Loucy (cell line): ENCODE data around the gene NINL.

Experiments
- H2AFZ ChIP-seq: fragments of 200-600 bp; sonication (generic); 2 replicates; pipeline ENCODE4 v1.6.0; 2016; ENCODE audit warnings: antibody characterized with exemption, mild to moderate bottlenecking, low read length, moderate library complexity
- H3F3A ChIP-seq: fragments of 200-600 bp; 2 replicates; pipeline ENCODE4 v1.6.0; 2016; ENCODE audit warnings: antibody characterized with exemption, low read depth, mild to moderate bottlenecking
- H3K27me3 ChIP-seq: fragments of 200-600 bp; sonication (generic); 2 replicates; pipeline ENCODE4 v1.6.1; 2014; ENCODE audit warnings: low read length, mild to moderate bottlenecking; ENCODE audit not compliant: insufficient read depth, poor library complexity, severe bottlenecking
- H3K36me3 ChIP-seq: fragments of 200-600 bp; sonication (generic); 2 replicates; pipeline ENCODE4 v1.6.1; 2016; ENCODE audit warnings: low read length; ENCODE audit not compliant: insufficient read depth
- H3K4me1 ChIP-seq: fragments of 200-600 bp; sonication (generic); 2 replicates; pipeline ENCODE4 v1.5.1; 2014; ENCODE audit warnings: low read length, mild to moderate bottlenecking; ENCODE audit not compliant: insufficient read depth, poor library complexity, severe bottlenecking
- H3K4me2 ChIP-seq: fragments of 200-600 bp; sonication (generic); 2 replicates; pipeline ENCODE4 v1.6.0; 2014; ENCODE audit warnings: antibody characterized with exemption, low read length, low read depth, mild to moderate bottlenecking; ENCODE audit not compliant: poor library complexity, severe bottlenecking
- H3K4me3 ChIP-seq: fragments of 200-600 bp; sonication (generic); 2 replicates; pipeline ENCODE4 v1.5.1; 2014; ENCODE audit warnings: low read length, mild to moderate bottlenecking, mixed read lengths; ENCODE audit not compliant: poor library complexity, severe bottlenecking
- H3K79me2 ChIP-seq: fragments of 200-600 bp; sonication (generic); 2 replicates; pipeline ENCODE4 v1.6.1; 2014; ENCODE audit warnings: low read length; ENCODE audit not compliant: insufficient read depth
- H3K9ac ChIP-seq: fragments of 200-600 bp; sonication (generic); 2 replicates; pipeline ENCODE4 v1.6.0; 2014; ENCODE audit warnings: mild to moderate bottlenecking, low read depth, low read length, moderate library complexity; ENCODE audit not compliant: poor library complexity, severe bottlenecking
- H3K9me2 ChIP-seq: fragments of 200-600 bp; sonication (generic); replicated peaks from 2 replicates; pipeline ENCODE4 v1.6.1; 2016; ENCODE audit warnings: low read depth, low read length, mixed read lengths
- H3K9me3 ChIP-seq: fragments of 200-600 bp; sonication (generic); 2 replicates; pipeline ENCODE4 v1.6.1; 2014; ENCODE audit warnings: mild to moderate bottlenecking, antibody characterized with exemption, low read length, low read depth; ENCODE audit not compliant: insufficient read depth
- H4K20me1 ChIP-seq: fragments of 200-600 bp; sonication (generic); 2 replicates; pipeline ENCODE4 v1.6.0; 2014; ENCODE audit warnings: antibody characterized with exemption, low read length, mild to moderate bottlenecking; ENCODE audit not compliant: insufficient read depth, poor library complexity, severe bottlenecking
- CTCF ChIP-seq: fragments of 200-600 bp; sonication (generic); conservative IDR thresholded peaks from 2 replicates; pipeline ENCODE4 v1.5.1; 2014; ENCODE audit warnings: mild to moderate bottlenecking, antibody characterized with exemption, low read length
- EZH2phosphoT487 ChIP-seq: fragments of 200-600 bp; IDR thresholded peaks from 2 replicates; pipeline ENCODE4 v1.6.1; 2018; ENCODE audit warnings: antibody characterized with exemption, mild to moderate bottlenecking, moderate library complexity, borderline replicate concordance

NINL gene

DNA sequence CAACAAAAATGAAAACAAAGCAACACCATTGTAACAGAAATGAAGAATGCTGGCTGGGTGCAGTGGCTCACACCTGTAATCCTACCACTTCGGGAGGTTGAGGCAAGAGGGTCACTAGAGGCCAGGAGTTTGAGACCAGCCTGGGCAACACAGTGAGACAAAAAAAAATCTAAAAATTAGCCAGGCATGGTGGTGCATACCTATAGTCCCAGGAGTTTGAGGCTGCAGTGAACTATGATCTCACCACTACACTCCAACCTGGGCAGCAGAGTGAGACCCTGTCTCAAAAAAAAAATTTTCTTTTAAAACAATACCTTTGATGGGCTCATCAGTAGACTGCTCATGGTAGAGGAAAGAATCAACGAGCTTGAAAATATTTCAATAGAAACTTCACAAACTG lies 18.5 kb downstream of the NINL start:
- Histone ChIP-seq H3K9ac (no peak overlapping the region), H3K79me2 (peaks cover 72% of the 10 kb centered on the region), H3K9me2 (no peaks in the 10 kb centered on the region), H3K4me1 (peaks cover 5% of the 10 kb centered on the region), H4K20me1 (peaks cover 8% of the 10 kb centered on the region), H3K9me3 (peaks cover 9% of the 10 kb centered on the region; the same call in 1 of the 2 replicates), H3F3A (no peaks in the 10 kb centered on the region), H3K4me3 (no peak overlapping the region), H3K27me3 (no peaks in the 10 kb centered on the region), H3K36me3 (peaks cover 8% of the 10 kb centered on the region; the same call in 1 of the 2 replicates), H2AFZ (no peak overlapping the region), H3K4me2 (no peak overlapping the region)
- TF ChIP-seq EZH2phosphoT487 (no peak), CTCF (no peak)

- Histone ChIP-seq H2AFZ (no peak overlapping the region), H3K9me2 (no peaks in the 10 kb centered on the region), H3K4me1 (peaks cover 5% of the 10 kb centered on the region), H3K9ac (no peak overlapping the region), H3K27me3 (no peaks in the 10 kb centered on the region), H4K20me1 (peaks cover 4% of the 10 kb centered on the region), H3K79me2 (peaks cover 66% of the 10 kb centered on the region), H3K4me2 (no peak overlapping the region), H3F3A (no peaks in the 10 kb centered on the region), H3K9me3 (peaks cover 9% of the 10 kb centered on the region; the same call in 1 of the 2 replicates), H3K36me3 (peaks cover 8% of the 10 kb centered on the region; the same call in 1 of the 2 replicates), H3K4me3 (no peak overlapping the region)
- no peak for TF ChIP-seq CTCF
- no peak for TF ChIP-seq EZH2phosphoT487
Measured at GRCh38 chr20:25565578-25566157, 19.7 kb downstream of the NINL start.

GRCh38 chr20:25563876-25564275 lies 21.5 kb downstream of the NINL start:
- Histone ChIP-seq H3K9ac (no peak overlapping the region), H4K20me1 (peaks cover 4% of the 10 kb centered on the region), H3K9me3 (peaks cover 9% of the 10 kb centered on the region; the same call in 1 of the 2 replicates), H3K4me2 (no peak overlapping the region), H3K9me2 (no peaks in the 10 kb centered on the region), H3K36me3 (peaks cover 15% of the 10 kb centered on the region; the same call in 1 of the 2 replicates), H3F3A (no peaks in the 10 kb centered on the region), H3K79me2 (peaks cover 59% of the 10 kb centered on the region), H3K27me3 (no peaks in the 10 kb centered on the region), H3K4me3 (no peak overlapping the region), H2AFZ (no peak overlapping the region), H3K4me1 (peaks cover 5% of the 10 kb centered on the region)
- TF ChIP-seq EZH2phosphoT487 (no peak), CTCF (no peak)
